Urinary bladder (tissue), 4 donors: ENCODE data around the gene ARID5B. TPM values are rescaled to one million over a fixed set of nuclear protein-coding genes. Genes with fewer than 3 reads are reported as not detected.
A peak's percentile ranks its signal among the peaks of the same experiment; 100 is the strongest.

ENCODE experiments used
- DNase-seq: peaks from one replicate; pipeline ENCODE4 v3.0.0-alpha.2; 2015; ENCODE audit errors: extremely low spot score
- H3K27ac ChIP-seq: one replicate; pipeline ENCODE4 v1.5.1; 2013; ENCODE audit warnings: low read depth, mild to moderate bottlenecking, moderate library complexity
- H3K36me3 ChIP-seq: one replicate; pipeline ENCODE4 v1.6.1; 2013; ENCODE audit warnings: mild to moderate bottlenecking, moderate library complexity; ENCODE audit not compliant: insufficient read depth
- H3K4me1 ChIP-seq: one replicate; pipeline ENCODE4 v1.6.1; 2013; ENCODE audit warnings: mild to moderate bottlenecking, moderate library complexity; ENCODE audit not compliant: insufficient read depth
- H3K4me3 ChIP-seq: one replicate; pipeline ENCODE4 v1.5.1; 2013; ENCODE audit warnings: low read depth, low read length
- WGBS: extraction: QIAGEN DNeasy Blood & Tissue Kit; methylation state at CpG from one replicate; pipeline ENCODE4 v1.1.7; 2013; 5-methylcytosine and 5-hydroxymethylcytosine counted together
- polyA plus RNA-seq: library from polyadenylated mRNA; stranded (reverse); fragments of 200-250 nt; gene quantifications from one replicate; pipeline ENCODE4 v1.2.3, GENCODE V29; 2013
- total RNA-seq: library from RNA; depleted of rRNA; stranded (reverse); fragments of >200 nt; gene quantifications from one replicate; pipeline ENCODE4 v1.2.3, GENCODE V29; 2014
- donor health status: healthy with polysubstance abuse.
- donor health status: healthy.

Gene ARID5B
- total and polyA plus RNA-seq, 2 donors: 23.5 to 52.5 TPM

GRCh38 chr10:61905837-61906561 is 4.5 kb downstream of the ARID5B start:
- H3K4me3 ChIP-seq: no peak overlapping the region
- 92% methylated on average over 3 of the region's 3 CpGs for WGBS
- no peaks in the 10 kb centered on the region for H3K4me1 ChIP-seq
- DNase-seq: no peak
- H3K27ac ChIP-seq: no peak overlapping the region
- H3K36me3 ChIP-seq: no peaks in the 10 kb centered on the region

- no peaks in the 10 kb centered on the region for H3K4me1 ChIP-seq
- H3K36me3 ChIP-seq: no peaks in the 10 kb centered on the region
- DNase-seq: no peak
- WGBS: 98% methylated on average over 2 of the region's 2 CpGs
- H3K4me3 ChIP-seq: no peak overlapping the region
- H3K27ac ChIP-seq: no peak overlapping the region
Measured at GRCh38 chr10:61906562-61906901, 5.0 kb downstream of the ARID5B start.

- no peak overlapping the region for H3K27ac ChIP-seq
- no peaks in the 10 kb centered on the region for H3K4me1 ChIP-seq
- no peaks in the 10 kb centered on the region for H3K36me3 ChIP-seq
- no peak for DNase-seq
- 84% methylated on average over 2 of the region's 2 CpGs for WGBS
- no peak overlapping the region for H3K4me3 ChIP-seq
Measured at GRCh38 chr10:61907011-61907410, 5.5 kb downstream of the ARID5B start.

- Histone ChIP-seq H3K4me3 (no peak overlapping the region), H3K36me3 (peaks cover under 1% of the 10 kb centered on the region), H3K27ac (no peak overlapping the region), H3K4me1 (no peaks in the 10 kb centered on the region)
- DNase-seq: no peak
- WGBS: 65% methylated on average over 3 of the region's 3 CpGs
Measured at GRCh38 chr10:61907587-61907986, 6.1 kb downstream of the ARID5B start.

GRCh38 chr10:61910226-61910805 is 8.8 kb downstream of the ARID5B start:
- peaks cover 2% of the 10 kb centered on the region for H3K36me3 ChIP-seq
- 90% methylated on average over 6 of the region's 6 CpGs for WGBS
- H3K4me1 ChIP-seq: no peaks in the 10 kb centered on the region
- peak overlapping the region; percentile 10 for H3K27ac ChIP-seq
- DNase-seq: no peak
- no peak overlapping the region for H3K4me3 ChIP-seq

GRCh38 chr10:61910894-61911293 is 9.4 kb downstream of the ARID5B start:
- Histone ChIP-seq H3K27ac (no peak overlapping the region), H3K4me1 (no peaks in the 10 kb centered on the region), H3K4me3 (no peak overlapping the region), H3K36me3 (peaks cover 2% of the 10 kb centered on the region)
- 85% methylated on average over 2 of the region's 2 CpGs for WGBS
- no peak for DNase-seq

- DNase-seq: no peak
- Histone ChIP-seq H3K4me1 (no peaks in the 10 kb centered on the region), H3K27ac (no peak overlapping the region), H3K36me3 (peaks cover 2% of the 10 kb centered on the region), H3K4me3 (no peak overlapping the region)
- 69% methylated on average over 5 of the region's 5 CpGs for WGBS
Measured at GRCh38 chr10:61911425-61911824, 9.9 kb downstream of the ARID5B start.

- no peak for DNase-seq
- WGBS: 90% methylated on average over 2 of the region's 2 CpGs
- Histone ChIP-seq H3K36me3 (peaks cover 2% of the 10 kb centered on the region), H3K4me1 (no peaks in the 10 kb centered on the region), H3K27ac (no peak overlapping the region), H3K4me3 (no peak overlapping the region)
Measured at GRCh38 chr10:61912981-61913380, 11.5 kb downstream of the ARID5B start.

GRCh38 chr10:61918140-61918539 is 16.6 kb downstream of the ARID5B start:
- H3K27ac ChIP-seq: no peak overlapping the region
- no peak for DNase-seq
- H3K4me1 ChIP-seq: no peaks in the 10 kb centered on the region
- 96% methylated on average over 1 of the region's 1 CpG for WGBS
- H3K4me3 ChIP-seq: no peak overlapping the region
- no peaks in the 10 kb centered on the region for H3K36me3 ChIP-seq

GRCh38 chr10:61918989-61919388 is 17.5 kb downstream of the ARID5B start:
- no peaks in the 10 kb centered on the region for H3K36me3 ChIP-seq
- no peak overlapping the region for H3K27ac ChIP-seq
- no peak overlapping the region for H3K4me3 ChIP-seq
- DNase-seq: no peak
- WGBS: 94% methylated on average over 4 of the region's 4 CpGs
- no peaks in the 10 kb centered on the region for H3K4me1 ChIP-seq

GRCh38 chr10:61919646-61920215 is 18.2 kb downstream of the ARID5B start:
- Histone ChIP-seq H3K36me3 (no peaks in the 10 kb centered on the region), H3K4me1 (no peaks in the 10 kb centered on the region), H3K4me3 (no peak overlapping the region), H3K27ac (no peak overlapping the region)
- DNase-seq: no peak
- 58% methylated on average over 2 of the region's 2 CpGs for WGBS

- no peak for DNase-seq
- Histone ChIP-seq H3K36me3 (no peaks in the 10 kb centered on the region), H3K27ac (no peak overlapping the region), H3K4me1 (no peaks in the 10 kb centered on the region), H3K4me3 (no peak overlapping the region)
- WGBS: 94% methylated on average over 2 of the region's 2 CpGs
Measured at GRCh38 chr10:61921143-61921542, 19.6 kb downstream of the ARID5B start.

GRCh38 chr10:61923210-61923949 is 21.9 kb downstream of the ARID5B start:
- Histone ChIP-seq H3K4me1 (no peaks in the 10 kb centered on the region), H3K27ac (no peak overlapping the region), H3K36me3 (no peaks in the 10 kb centered on the region), H3K4me3 (no peak overlapping the region)
- WGBS: 43% methylated on average over 6 of the region's 6 CpGs
- no peak for DNase-seq

GRCh38 chr10:61923950-61924274 is 22.4 kb downstream of the ARID5B start:
- Histone ChIP-seq H3K27ac (no peak overlapping the region), H3K36me3 (no peaks in the 10 kb centered on the region)

More at GRCh38 chr10:61923950-61924274, 22.4 kb downstream of the ARID5B start:
- H3K4me3 ChIP-seq: no peak overlapping the region
- DNase-seq: no peak
- WGBS: 57% methylated on average over 2 of the region's 2 CpGs
- no peaks in the 10 kb centered on the region for H3K4me1 ChIP-seq
